Prostate gland (tissue), 2 donors: ENCODE measurements around the gene ZFP14.

Experiments
- CTCF ChIP-seq, 4 experiments: fragments of 200-600 bp in 2 of 4; fragments of 450-650 bp in 2 of 4; sonication (generic) in 2 of 4; IDR thresholded peaks; 1 replicate in 3 of 4; 2 replicates in 1 of 4; pipeline ENCODE4 v1.5.1; 2016 to 2019; ENCODE audit warnings: antibody characterized with exemption in 4 of 4, mild to moderate bottlenecking in 2 of 4, moderate library complexity in 2 of 4
- POLR2A ChIP-seq: fragments of 450-650 bp; IDR thresholded peaks from one replicate; pipeline ENCODE4 v1.6.1; 2016; ENCODE audit warnings: antibody characterized with exemption, mild to moderate bottlenecking
- POLR2AphosphoS5 ChIP-seq: sonication (generic); formaldehyde crosslinking; IDR thresholded peaks from one replicate; pipeline ENCODE4 v1.6.1; 2017; ENCODE audit warnings: antibody characterized with exemption

DNA sequence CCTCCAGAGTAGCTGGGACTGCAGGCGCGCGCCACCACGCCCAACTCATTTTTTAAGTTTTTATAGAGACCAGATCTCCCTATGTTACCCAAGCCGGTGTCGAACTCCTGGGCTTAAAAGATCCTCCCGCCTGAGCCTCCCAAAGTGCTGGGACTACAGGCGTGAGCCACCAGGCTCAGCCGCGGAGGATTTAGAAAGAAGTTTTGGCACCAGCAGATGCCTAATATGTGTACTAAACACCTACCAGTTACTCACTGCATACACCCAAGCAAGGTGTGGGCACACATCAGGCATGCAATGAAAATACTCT, 464 bp upstream of the ZFP14 start:
- TF ChIP-seq CTCF (IDR thresholded peaks at IDR 0.05) = no peak
- no peak for TF ChIP-seq POLR2A
- no peak for TF ChIP-seq POLR2AphosphoS5
